PC-9 (cell line): ENCODE data around the gene ELFN1. TPM values are rescaled to one million over a fixed set of nuclear protein-coding genes. Genes with fewer than 3 reads are reported as not detected.

ENCODE experiments used
- BruUV-seq: library from RNA; stranded (reverse); fragments of 400-500 nt; replicated peaks from 2 replicates; lab custom pipeline; 2021; lab: Mats Ljungman, UMichigan
- CTCF ChIA-PET: fragments of 300-600 bp; sonication (Branson Sonifier 250); formaldehyde crosslinking; loops from one replicate; lab custom pipeline; 2022; ENCODE audit warnings: antibody characterized with exemption; lab: Charles Lee
- POLR2A ChIA-PET: fragments of 300-600 bp; sonication (Branson Sonifier 250); formaldehyde crosslinking; loops from one replicate; lab custom pipeline; 2022; ENCODE audit warnings: antibody characterized with exemption; ENCODE audit not compliant: unreplicated experiment; lab: Charles Lee
- DNase-seq, 2 experiments: peaks; one replicate each; pipeline versions ENCODE4 v3.0.0 to v3.0.0-alpha.2; 2015 to 2022; ENCODE audit warnings: mixed read lengths in 1 of 2
- H2AFZ ChIP-seq: fragments of 200-600 bp; sonication (generic); 2 replicates; pipeline ENCODE4 v1.8.1; 2017; ENCODE audit warnings: antibody characterized with exemption
- H3F3A ChIP-seq: fragments of 200-600 bp; sonication (generic); 2 replicates; pipeline ENCODE4 v1.8.1; 2017; ENCODE audit warnings: antibody characterized with exemption, mild to moderate bottlenecking, low read depth; ENCODE audit not compliant: insufficient read depth
- H3K27ac ChIP-seq: fragments of 200-600 bp; sonication (generic); 2 replicates; pipeline ENCODE4 v1.6.1; 2016; ENCODE audit warnings: mixed run types
- H3K27me3 ChIP-seq: fragments of 200-600 bp; sonication (generic); 2 replicates; pipeline ENCODE4 v1.6.1; 2016; ENCODE audit warnings: low read depth, mixed run types; ENCODE audit not compliant: insufficient read depth
- H3K36me3 ChIP-seq: fragments of 200-600 bp; sonication (generic); 2 replicates; pipeline ENCODE4 v1.6.1; 2016; ENCODE audit warnings: low read depth, mixed run types
- H3K4me1 ChIP-seq: fragments of 200-600 bp; sonication (generic); replicated peaks from 2 replicates; pipeline ENCODE4 v1.6.1; 2016; ENCODE audit warnings: mixed run types; ENCODE audit not compliant: insufficient read depth
- H3K4me2 ChIP-seq: fragments of 200-600 bp; sonication (generic); 2 replicates; pipeline ENCODE4 v1.6.1; 2017; ENCODE audit warnings: mixed run types
- H3K4me3 ChIP-seq: fragments of 200-600 bp; sonication (generic); 2 replicates; pipeline ENCODE4 v1.6.1; 2016; ENCODE audit warnings: mixed run types
- H3K79me2 ChIP-seq: fragments of 200-600 bp; sonication (generic); 2 replicates; pipeline ENCODE4 v1.6.1; 2017; ENCODE audit warnings: low read depth, mixed run types
- H3K9me2 ChIP-seq: fragments of 200-600 bp; sonication (generic); 2 replicates; pipeline ENCODE4 v1.8.1; 2017; ENCODE audit warnings: mild to moderate bottlenecking; ENCODE audit not compliant: insufficient read depth
- H3K9me3 ChIP-seq: fragments of 200-600 bp; sonication (generic); 2 replicates; pipeline ENCODE4 v1.8.1; 2016; ENCODE audit warnings: low read depth; ENCODE audit not compliant: insufficient read depth
- H4K20me1 ChIP-seq: fragments of 200-600 bp; sonication (generic); 2 replicates; pipeline ENCODE4 v1.8.1; 2017; ENCODE audit not compliant: insufficient read depth
- EZH2 ChIP-seq: fragments of 200-600 bp; sonication (generic); IDR thresholded peaks from 2 replicates; pipeline ENCODE4 v1.8.0; 2017; ENCODE audit warnings: antibody characterized with exemption, low read depth
- intact Hi-C: fragments of 100-400 bp; cut with micrococcal nuclease; formaldehyde crosslinking; loops from one replicate; pipeline ENCODE4 v1.10.0; 2022; ENCODE audit not compliant: unreplicated experiment
- total RNA-seq: library from RNA; stranded (reverse); gene quantifications from 2 replicates; pipeline ENCODE4 v1.2.3, GENCODE V29; 2021
- TF ChIP-seq, protein P1 (sequence below): fragments of 200-600 bp; sonication (generic); conservative IDR thresholded peaks from 2 replicates; pipeline ENCODE4 v1.6.1; 2017; ENCODE audit warnings: mixed run types, antibody characterized with exemption, mild to moderate bottlenecking, moderate library complexity

The ELFN1 gene
- total RNA-seq, 1 experiment from 2014 or later: 0.09 TPM

DNA sequence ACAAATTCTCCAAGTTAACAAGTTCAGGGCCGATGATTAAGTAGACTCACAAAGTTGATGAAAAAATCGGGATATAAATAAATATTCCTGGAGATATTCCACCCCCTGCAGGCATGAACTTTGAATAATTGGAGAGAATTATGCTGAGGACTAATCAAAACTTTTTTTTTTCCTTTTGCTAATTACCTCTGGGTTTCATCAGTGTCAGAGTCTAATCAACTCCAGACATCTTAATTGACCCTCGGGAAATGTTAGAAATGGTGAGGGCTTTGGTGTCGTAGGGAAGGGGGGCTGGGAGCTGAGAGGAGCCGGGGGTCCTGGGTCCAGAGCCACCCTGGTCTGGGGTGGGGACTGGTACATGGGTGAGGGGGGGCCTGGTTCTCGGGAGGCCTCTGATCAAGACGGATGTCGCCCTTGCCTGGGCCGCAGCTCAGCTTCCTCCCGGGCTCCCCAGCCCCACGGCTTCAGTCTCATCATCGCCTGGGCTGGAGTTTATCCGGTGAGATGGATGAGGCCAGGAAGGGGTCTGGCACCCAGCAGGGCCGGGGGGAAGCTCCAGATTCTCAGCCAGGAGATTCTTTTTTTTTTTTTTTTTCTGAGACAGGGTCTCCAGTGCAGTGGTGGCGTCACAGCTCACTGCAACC lies 30.4 kb upstream of the ELFN1 start:
- H3K36me3 ChIP-seq: no peaks in the 10 kb centered on the region
- H3K27me3 ChIP-seq: peaks cover 50% of the 10 kb centered on the region
- H3K79me2 ChIP-seq: no peaks in the 10 kb centered on the region
- H2AFZ ChIP-seq: no peak overlapping the region
- H3K9me2 ChIP-seq: no peaks in the 10 kb centered on the region
- H3K9me3 ChIP-seq: no peaks in the 10 kb centered on the region
- BruUV-seq: no TSS peak
- no peak overlapping the region for H3K4me2 ChIP-seq
- no peak for TF ChIP-seq EZH2
- TF ChIP-seq, protein P1, sequence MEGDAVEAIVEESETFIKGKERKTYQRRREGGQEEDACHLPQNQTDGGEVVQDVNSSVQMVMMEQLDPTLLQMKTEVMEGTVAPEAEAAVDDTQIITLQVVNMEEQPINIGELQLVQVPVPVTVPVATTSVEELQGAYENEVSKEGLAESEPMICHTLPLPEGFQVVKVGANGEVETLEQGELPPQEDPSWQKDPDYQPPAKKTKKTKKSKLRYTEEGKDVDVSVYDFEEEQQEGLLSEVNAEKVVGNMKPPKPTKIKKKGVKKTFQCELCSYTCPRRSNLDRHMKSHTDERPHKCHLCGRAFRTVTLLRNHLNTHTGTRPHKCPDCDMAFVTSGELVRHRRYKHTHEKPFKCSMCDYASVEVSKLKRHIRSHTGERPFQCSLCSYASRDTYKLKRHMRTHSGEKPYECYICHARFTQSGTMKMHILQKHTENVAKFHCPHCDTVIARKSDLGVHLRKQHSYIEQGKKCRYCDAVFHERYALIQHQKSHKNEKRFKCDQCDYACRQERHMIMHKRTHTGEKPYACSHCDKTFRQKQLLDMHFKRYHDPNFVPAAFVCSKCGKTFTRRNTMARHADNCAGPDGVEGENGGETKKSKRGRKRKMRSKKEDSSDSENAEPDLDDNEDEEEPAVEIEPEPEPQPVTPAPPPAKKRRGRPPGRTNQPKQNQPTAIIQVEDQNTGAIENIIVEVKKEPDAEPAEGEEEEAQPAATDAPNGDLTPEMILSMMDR: no peak
- no peaks in the 10 kb centered on the region for H3F3A ChIP-seq
- H3K27ac ChIP-seq: no peak overlapping the region
- no peak overlapping the region for H3K4me3 ChIP-seq
- ChIA-PET CTCF (interaction anchor here (0.7 kb wide), 2 partner anchors 111 to 426 kb away, joined by 3 read pairs; no protein-coding TSS in a partner anchor), POLR2A (no interaction called here)
- H3K4me1 ChIP-seq: no peaks in the 10 kb centered on the region
- intact Hi-C loops: no loop called here
- no peaks in the 10 kb centered on the region for H4K20me1 ChIP-seq
- no peak for DNase-seq

DNA sequence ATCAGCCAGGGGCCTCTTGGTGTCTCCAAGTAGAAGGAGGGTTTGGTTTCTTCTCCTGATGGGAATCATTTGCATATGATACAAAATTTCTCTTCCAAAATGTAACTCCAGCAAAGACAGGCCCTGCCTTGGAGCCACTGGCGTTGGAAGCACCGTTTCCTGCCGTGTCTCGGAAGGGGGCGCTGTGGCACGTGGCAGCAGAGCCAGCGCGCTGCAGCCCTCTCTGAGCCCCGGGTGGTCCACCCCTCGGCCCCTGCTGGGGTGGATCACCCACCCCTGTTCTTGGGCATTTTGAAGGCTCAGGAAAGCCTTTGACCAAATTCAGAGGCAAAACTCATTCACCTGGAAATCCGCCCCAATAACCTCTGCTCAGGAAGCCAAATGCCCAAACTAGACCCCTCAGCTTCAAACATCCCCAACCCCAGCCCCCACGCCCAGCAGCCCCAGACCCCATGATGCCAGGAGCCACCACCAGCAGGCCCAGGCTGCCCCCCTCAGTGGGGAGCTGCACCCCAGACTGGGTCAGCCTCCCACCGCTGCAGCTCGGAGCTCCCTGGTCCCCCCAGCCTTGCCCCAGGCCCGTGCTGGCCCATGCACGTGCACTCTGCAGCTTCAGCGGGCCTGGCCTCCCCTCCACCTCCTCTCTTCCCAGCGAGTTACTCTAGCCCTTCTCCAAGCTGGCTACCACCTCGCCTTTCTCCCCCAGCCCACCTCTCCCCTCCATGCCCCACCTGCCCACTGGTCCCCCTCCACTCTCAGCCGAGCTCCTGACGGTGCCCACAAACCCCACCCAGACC lies 29.5 kb upstream of the ELFN1 start:
- peaks cover 48% of the 10 kb centered on the region for H3K27me3 ChIP-seq
- POLR2A ChIA-PET: no interaction called here
- no peak overlapping the region for H3K4me2 ChIP-seq
- CTCF ChIA-PET: interaction anchor here (0.6 to 0.7 kb wide), 2 partner anchors 29 to 110 kb away, joined by 3 to 5 read pairs; no protein-coding TSS in a partner anchor
- intact Hi-C loops: no loop called here
- H2AFZ ChIP-seq: no peak overlapping the region
- no peaks in the 10 kb centered on the region for H3K79me2 ChIP-seq
- H4K20me1 ChIP-seq: no peaks in the 10 kb centered on the region
- H3K27ac ChIP-seq: no peak overlapping the region
- no peaks in the 10 kb centered on the region for H3F3A ChIP-seq
- no peak for DNase-seq
- H3K9me3 ChIP-seq: no peaks in the 10 kb centered on the region
- no peaks in the 10 kb centered on the region for H3K9me2 ChIP-seq
- BruUV-seq: no TSS peak
- H3K4me1 ChIP-seq: no peaks in the 10 kb centered on the region
- no peak for TF ChIP-seq EZH2
- TF ChIP-seq, protein P1: peak; percentile 63
- H3K4me3 ChIP-seq: no peak overlapping the region
- no peaks in the 10 kb centered on the region for H3K36me3 ChIP-seq

DNA sequence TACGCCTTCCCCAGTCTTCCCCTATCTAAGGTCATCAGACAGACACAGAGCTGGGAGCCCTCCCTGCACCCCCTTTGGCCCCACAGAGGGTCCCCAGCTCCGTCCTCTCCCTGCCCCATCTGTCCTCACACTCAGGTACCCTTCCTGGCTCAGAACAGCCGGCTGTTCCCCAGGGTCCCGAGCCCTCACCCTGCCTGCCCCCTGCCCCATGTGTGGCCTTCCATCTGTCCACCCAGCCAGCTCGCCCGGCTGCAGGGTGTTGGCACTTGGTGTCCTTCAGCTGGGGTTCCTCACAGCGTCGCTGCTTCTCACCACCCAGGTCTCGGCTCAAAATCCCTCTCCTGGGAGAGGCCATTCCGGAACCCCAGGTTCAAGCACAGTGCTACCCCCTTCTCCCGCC lies 28.9 kb upstream of the ELFN1 start:
- ChIA-PET POLR2A (no interaction called here), CTCF (interaction anchor here (0.6 kb wide), 1 partner anchor 30 kb away, joined by 5 read pairs; no protein-coding TSS in a partner anchor)
- Histone ChIP-seq H4K20me1 (no peaks in the 10 kb centered on the region), H3K27ac (no peak overlapping the region), H3K79me2 (no peaks in the 10 kb centered on the region), H3K4me3 (no peak overlapping the region), H2AFZ (no peak overlapping the region), H3K27me3 (peaks cover 53% of the 10 kb centered on the region), H3K9me3 (no peaks in the 10 kb centered on the region), H3F3A (no peaks in the 10 kb centered on the region), H3K4me2 (no peak overlapping the region), H3K36me3 (no peaks in the 10 kb centered on the region), H3K4me1 (no peaks in the 10 kb centered on the region), H3K9me2 (no peaks in the 10 kb centered on the region)
- BruUV-seq: no TSS peak
- intact Hi-C loops: no loop called here
- no peak for TF ChIP-seq EZH2
- TF ChIP-seq, protein P1: no peak
- DNase-seq: no peak
